HFFc6 (cell line): Measurements from ENCODE around the gene NUDT22. TPM values are rescaled to one million over a fixed set of nuclear protein-coding genes. Genes with fewer than 3 reads are reported as not detected.

Experiments
- DNase-seq: peaks from one replicate; pipeline ENCODE4 v3.0.0-alpha.2; 2018
- H3K27ac Mint-ChIP-seq: 2 replicates; pipeline ENCODE4 v1.8.0; 2020; ENCODE audit warnings: mild to moderate bottlenecking, mixed read lengths
- H3K27me3 Mint-ChIP-seq: 2 replicates; pipeline ENCODE4 v1.8.0; 2021; ENCODE audit warnings: mild to moderate bottlenecking, moderate library complexity, mixed read lengths; ENCODE audit not compliant: insufficient read depth
- H3K36me3 Mint-ChIP-seq: 2 replicates; pipeline ENCODE4 v1.8.0; 2021; ENCODE audit warnings: low read depth, mixed read lengths
- H3K4me1 Mint-ChIP-seq: 2 replicates; pipeline ENCODE4 v1.8.0; 2020; ENCODE audit warnings: low read depth, mixed read lengths
- H3K4me3 Mint-ChIP-seq: 2 replicates; pipeline ENCODE4 v1.8.0; 2020; ENCODE audit warnings: mild to moderate bottlenecking, moderate library complexity, mixed read lengths
- H3K9me3 Mint-ChIP-seq: 2 replicates; pipeline ENCODE4 v1.8.0; 2020; ENCODE audit warnings: mild to moderate bottlenecking, mixed read lengths
- CTCF ChIP-seq: fragments of 200-600 bp; sonication (generic); IDR thresholded peaks from 2 replicates; pipeline ENCODE4 v1.5.0; 2021; ENCODE audit warnings: antibody characterized with exemption, mild to moderate bottlenecking
- total RNA-seq, 6 experiments: library from RNA; stranded (reverse); fragmentation: NEBNext Ultra II Directional; extraction: Animal tissue kit (Norgen Biotek cat#: 25700); gene quantifications; 2 replicates in 1 of 6; 3 replicates in 5 of 6; pipeline ENCODE4 v1.2.3, GENCODE V29; 2021

NUDT22 gene
- total RNA-seq, 6 experiments from 2014 or later: 46.6 to 57.7 (median 53.7) TPM

- DNase-seq: no peak
- Mint-ChIP-seq H3K4me1 (peaks cover 21% of the 10 kb centered on the region), H3K27me3 (peaks cover 2% of the 10 kb centered on the region), H3K27ac (no peak overlapping the region), H3K4me3 (no peak overlapping the region), H3K9me3 (no peaks in the 10 kb centered on the region), H3K36me3 (peaks cover 7% of the 10 kb centered on the region)
- TF ChIP-seq CTCF: no peak
These were observed 23.0 kb downstream of the NUDT22 start for GRCh38 chr11:64249038-64249437.

- H3K9me3 Mint-ChIP-seq: no peaks in the 10 kb centered on the region
- no peak for TF ChIP-seq CTCF
- peaks cover 5% of the 10 kb centered on the region; the same call in 1 of the 2 replicates for H3K36me3 Mint-ChIP-seq
- no peak overlapping the region for H3K4me3 Mint-ChIP-seq
- H3K27ac Mint-ChIP-seq: no peak overlapping the region
- peaks cover 19% of the 10 kb centered on the region for H3K4me1 Mint-ChIP-seq
- DNase-seq: no peak
- H3K27me3 Mint-ChIP-seq: peaks cover 2% of the 10 kb centered on the region
These were observed 23.7 kb downstream of the NUDT22 start for GRCh38 chr11:64249563-64250414.

DNA sequence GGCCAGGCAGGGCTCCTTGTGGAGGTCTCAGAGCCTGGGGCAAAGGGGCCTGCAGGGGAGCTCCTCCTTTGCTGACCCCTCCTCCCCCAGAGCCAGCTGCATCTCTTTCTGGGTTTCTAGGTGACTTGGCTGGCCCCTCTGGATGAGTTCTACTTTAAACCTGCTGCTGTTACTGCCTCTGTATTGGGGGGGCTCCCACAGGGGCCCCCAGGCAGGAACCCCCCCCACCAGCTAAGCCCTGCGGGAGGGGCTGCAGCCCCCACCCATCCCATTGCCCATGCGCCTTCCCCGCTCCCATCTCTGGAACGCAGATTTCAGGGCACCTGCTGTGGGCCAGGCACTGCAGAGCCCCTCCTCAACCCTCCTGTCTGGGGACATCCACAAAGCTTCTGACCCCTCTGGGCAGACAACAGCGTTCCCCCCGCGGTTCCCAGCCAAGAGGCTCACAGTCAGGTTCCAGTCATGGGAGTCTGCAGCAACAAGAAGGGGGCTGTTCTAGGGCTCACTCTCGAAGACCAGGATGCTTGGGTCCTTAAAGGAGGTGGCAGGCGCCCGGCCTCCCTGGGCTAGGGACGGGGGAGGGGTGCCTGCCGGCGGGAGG lies 24.4 kb downstream of the NUDT22 start:
- Mint-ChIP-seq H3K4me3 (peak overlapping the region; percentile 87), H3K36me3 (peaks cover 5% of the 10 kb centered on the region; the same call in 1 of the 2 replicates), H3K27ac (no peak overlapping the region), H3K27me3 (peaks cover 2% of the 10 kb centered on the region), H3K4me1 (peaks cover 19% of the 10 kb centered on the region), H3K9me3 (no peaks in the 10 kb centered on the region)
- TF ChIP-seq CTCF: no peak
- no peak for DNase-seq

- Mint-ChIP-seq H3K27me3 (peaks cover under 1% of the 10 kb centered on the region), H3K9me3 (no peaks in the 10 kb centered on the region), H3K36me3 (no peaks in the 10 kb centered on the region), H3K4me3 (peak within 1 kb of the TSS; percentile 91), H3K4me1 (peaks cover 19% of the 10 kb centered on the region), H3K27ac (peak within 1 kb of the TSS; percentile 88)
- peak; percentile 87 for TF ChIP-seq CTCF
- no peak for DNase-seq
These were observed 25.1 kb downstream of the NUDT22 start, which contains the start of gene PLCB3 for GRCh38 chr11:64251016-64251752. Gene PLCB3 (plus strand): TSS chr11:64251530. CDS start chr11:64251650, 120 bp downstream.

DNA sequence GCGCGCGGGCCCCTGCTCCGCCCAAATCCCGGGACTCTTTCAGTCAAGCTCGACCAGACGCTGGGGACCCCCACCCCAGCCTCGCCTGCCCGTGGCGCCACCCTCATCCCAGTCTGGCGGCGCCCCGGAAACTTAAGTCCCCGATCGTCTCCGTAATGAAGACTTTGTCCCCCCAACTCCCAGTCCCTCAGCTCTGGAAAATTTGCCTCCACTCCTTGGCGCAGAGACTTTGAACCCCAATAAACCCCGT lies 25.6 kb downstream of the NUDT22 start:
- H3K4me3 Mint-ChIP-seq: peak overlapping the region; percentile 91
- no peak for DNase-seq
- peaks cover 19% of the 10 kb centered on the region for H3K4me1 Mint-ChIP-seq
- no peaks in the 10 kb centered on the region for H3K9me3 Mint-ChIP-seq
- H3K27me3 Mint-ChIP-seq: no peaks in the 10 kb centered on the region; the same call in none of the 2 replicates
- no peaks in the 10 kb centered on the region for H3K36me3 Mint-ChIP-seq
- peak overlapping the region; percentile 88 for H3K27ac Mint-ChIP-seq
- no peak for TF ChIP-seq CTCF
